Colonic mucosa (tissue), 4 donors: ENCODE measurements around the gene WDR86. TPM values are rescaled to one million over a fixed set of nuclear protein-coding genes. Genes with fewer than 3 reads are reported as not detected.

Experiments used
- DNase-seq: peaks from one replicate; pipeline ENCODE4 v3.0.0-alpha.2; 2020
- H3K27ac ChIP-seq: fragments of 200-600 bp; one replicate; pipeline ENCODE4 v1.8.0; 2021
- H3K27me3 ChIP-seq: fragments of 200-600 bp; one replicate; pipeline ENCODE4 v1.8.0; 2021
- H3K36me3 ChIP-seq: fragments of 200-600 bp; one replicate; pipeline ENCODE4 v1.8.0; 2021
- H3K4me1 ChIP-seq: fragments of 200-600 bp; one replicate; pipeline ENCODE4 v1.8.0; 2021; ENCODE audit warnings: mild to moderate bottlenecking
- H3K4me3 ChIP-seq: fragments of 200-600 bp; one replicate; pipeline ENCODE4 v1.8.0; 2021
- H3K9ac ChIP-seq, 2 donors: one replicate each; pipeline ENCODE4 v1.7.0; 2013; ENCODE audit warnings: control low read depth in 2 of 2, low read depth in 2 of 2, low read length in 2 of 2
- H3K9me3 ChIP-seq: fragments of 200-600 bp; one replicate; pipeline ENCODE4 v1.8.0; 2021
- intact Hi-C: fragments of 100-400 bp; cut with DNase I; formaldehyde crosslinking; loops from one replicate; pipeline ENCODE4 v1.14.1; 2022
- total RNA-seq, 2 donors: library from RNA; stranded (reverse); fragmentation: NEBNext Ultra II Directional in 1 of 2; extraction: Animal tissue kit (Norgen Biotek cat#: 25700) in 1 of 2; gene quantifications; one replicate each; pipeline ENCODE4 v1.2.1, GENCODE V29; 2021
- TF ChIP-seq, protein P1 (sequence below): fragments of 200-600 bp; IDR thresholded peaks from one replicate; pipeline ENCODE4 v1.8.0; 2022; ENCODE audit warnings: antibody characterized with exemption, mild to moderate bottlenecking
- donor health status: healthy.
- donor health status: DM: no; HTN: no; CAD: no.
- donor health status: DM: no; HTN: no; CAD: no.

WDR86 gene
- total RNA-seq, 2 donors from 2014 or later: 1.2 TPM; not detected in 1

DNA sequence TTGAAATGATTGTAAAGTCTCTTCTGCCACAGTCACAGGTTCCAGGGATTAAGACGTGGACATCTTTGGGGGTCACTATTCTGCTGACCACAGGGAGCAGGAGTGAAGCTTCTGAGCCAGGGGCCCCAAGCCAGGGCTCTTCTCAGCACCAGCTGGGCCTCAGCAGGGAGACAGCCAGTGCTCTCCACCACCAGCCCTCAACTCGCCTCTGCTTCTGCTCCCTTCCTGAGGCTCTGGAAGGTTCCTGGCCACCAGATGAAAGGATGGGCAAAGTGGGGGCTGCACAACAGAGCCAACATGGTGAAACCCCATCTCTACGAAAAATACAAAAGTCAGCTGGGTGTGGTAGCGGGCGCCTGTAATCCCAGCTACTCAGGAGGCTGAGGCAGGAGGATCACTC is 41.3 kb upstream of the WDR86 start:
- Histone ChIP-seq H3K27ac (no peak overlapping the region), H3K4me3 (no peak overlapping the region), H3K36me3 (no peaks in the 10 kb centered on the region), H3K9me3 (no peaks in the 10 kb centered on the region), H3K9ac (no peak overlapping the region), H3K4me1 (peaks cover 3% of the 10 kb centered on the region), H3K27me3 (no peaks in the 10 kb centered on the region)
- TF ChIP-seq, protein P1, sequence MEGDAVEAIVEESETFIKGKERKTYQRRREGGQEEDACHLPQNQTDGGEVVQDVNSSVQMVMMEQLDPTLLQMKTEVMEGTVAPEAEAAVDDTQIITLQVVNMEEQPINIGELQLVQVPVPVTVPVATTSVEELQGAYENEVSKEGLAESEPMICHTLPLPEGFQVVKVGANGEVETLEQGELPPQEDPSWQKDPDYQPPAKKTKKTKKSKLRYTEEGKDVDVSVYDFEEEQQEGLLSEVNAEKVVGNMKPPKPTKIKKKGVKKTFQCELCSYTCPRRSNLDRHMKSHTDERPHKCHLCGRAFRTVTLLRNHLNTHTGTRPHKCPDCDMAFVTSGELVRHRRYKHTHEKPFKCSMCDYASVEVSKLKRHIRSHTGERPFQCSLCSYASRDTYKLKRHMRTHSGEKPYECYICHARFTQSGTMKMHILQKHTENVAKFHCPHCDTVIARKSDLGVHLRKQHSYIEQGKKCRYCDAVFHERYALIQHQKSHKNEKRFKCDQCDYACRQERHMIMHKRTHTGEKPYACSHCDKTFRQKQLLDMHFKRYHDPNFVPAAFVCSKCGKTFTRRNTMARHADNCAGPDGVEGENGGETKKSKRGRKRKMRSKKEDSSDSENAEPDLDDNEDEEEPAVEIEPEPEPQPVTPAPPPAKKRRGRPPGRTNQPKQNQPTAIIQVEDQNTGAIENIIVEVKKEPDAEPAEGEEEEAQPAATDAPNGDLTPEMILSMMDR: no peak
- intact Hi-C loops: no loop called here
- DNase-seq: no peak

DNA sequence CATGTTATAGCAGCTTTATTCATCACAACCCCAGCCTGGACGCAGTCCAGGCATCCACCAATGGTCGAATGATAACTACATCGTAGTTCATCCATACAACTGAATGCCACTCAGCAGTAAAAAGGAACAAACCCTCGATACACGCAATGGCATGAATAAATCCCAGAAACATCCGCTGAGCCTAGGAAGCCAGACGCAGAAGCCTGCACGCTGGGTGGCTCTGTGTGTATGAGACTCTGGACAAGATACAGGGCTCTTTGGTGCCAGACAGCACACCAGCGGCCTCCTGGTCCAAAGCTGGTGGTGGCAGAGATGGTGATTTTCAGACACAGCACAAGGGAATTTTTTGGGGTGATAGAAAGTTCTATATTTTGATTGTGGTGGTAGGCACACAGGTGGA is 40.2 kb upstream of the WDR86 start:
- no peak for DNase-seq
- no peak overlapping the region for H3K9ac ChIP-seq
- H3K4me1 ChIP-seq: peaks cover 3% of the 10 kb centered on the region
- H3K27me3 ChIP-seq: no peaks in the 10 kb centered on the region
- intact Hi-C loops: loop anchor here (2.0 to 5.0 kb wide), 2 partner anchors 83 to 138 kb away; no protein-coding TSS in a partner anchor
- H3K4me3 ChIP-seq: no peak overlapping the region
- TF ChIP-seq, protein P1: no peak
- no peaks in the 10 kb centered on the region for H3K9me3 ChIP-seq
- H3K36me3 ChIP-seq: no peaks in the 10 kb centered on the region
- H3K27ac ChIP-seq: no peak overlapping the region

DNA sequence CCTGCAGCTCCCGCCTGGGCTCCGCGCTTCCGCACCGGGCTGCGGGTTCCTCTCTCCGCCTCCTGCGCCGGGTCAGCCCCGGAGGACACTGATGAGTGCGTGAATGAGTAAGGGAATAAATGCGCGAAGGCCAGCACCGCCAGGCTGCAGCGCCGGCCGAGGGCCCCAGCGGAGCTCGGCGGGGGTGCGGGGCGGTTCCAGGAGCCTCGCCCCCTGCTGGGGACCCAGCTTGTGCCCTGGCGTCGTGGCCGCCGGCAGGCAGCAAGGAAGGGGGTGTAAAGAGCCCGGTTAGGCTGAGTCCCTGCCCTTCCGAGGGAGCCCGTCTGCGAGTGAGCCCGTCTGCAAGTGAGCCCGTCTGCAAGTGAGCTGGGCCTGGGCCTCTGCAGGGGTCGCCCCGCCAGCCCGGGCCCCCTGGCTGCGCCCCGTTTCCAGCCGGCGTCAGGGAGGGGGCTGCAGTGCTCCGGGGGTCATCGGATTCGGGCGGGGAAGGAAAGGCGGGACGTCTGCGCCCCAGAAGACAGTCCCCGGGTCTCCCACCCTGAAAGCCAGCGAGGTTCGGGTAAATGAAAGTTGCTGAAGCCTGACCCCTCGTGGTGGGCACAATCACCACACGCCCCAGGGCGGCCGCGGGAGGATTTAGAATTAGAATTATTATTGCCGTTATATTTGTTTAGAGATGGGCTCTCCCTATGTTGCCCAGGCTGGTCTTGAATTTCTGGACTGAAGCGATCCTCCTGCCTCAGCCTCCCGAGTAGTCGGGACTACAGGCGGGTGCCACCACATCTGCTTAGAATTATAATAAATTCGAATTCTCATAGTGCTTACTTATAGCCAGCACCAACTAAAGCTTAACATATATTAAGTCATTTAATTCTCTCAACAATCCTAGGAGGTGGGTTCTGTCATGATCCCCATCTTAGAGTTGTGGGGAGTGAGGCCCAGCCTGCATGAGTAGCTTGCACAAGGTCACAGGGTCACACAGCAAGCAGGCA is 38.7 kb upstream of the WDR86 start:
- Histone ChIP-seq H3K36me3 (no peaks in the 10 kb centered on the region), H3K9me3 (no peaks in the 10 kb centered on the region), H3K4me3 (peak overlapping the region; percentile 46), H3K9ac (peak overlapping the region; percentile 55 to 61), H3K27ac (no peak overlapping the region), H3K27me3 (no peaks in the 10 kb centered on the region), H3K4me1 (peaks cover 3% of the 10 kb centered on the region)
- intact Hi-C loops: loop anchor here (2.0 to 5.0 kb wide), 2 partner anchors 82 to 136 kb away; no protein-coding TSS in a partner anchor
- peak; percentile 72 for DNase-seq
- TF ChIP-seq, protein P1: peak; percentile 69

DNA sequence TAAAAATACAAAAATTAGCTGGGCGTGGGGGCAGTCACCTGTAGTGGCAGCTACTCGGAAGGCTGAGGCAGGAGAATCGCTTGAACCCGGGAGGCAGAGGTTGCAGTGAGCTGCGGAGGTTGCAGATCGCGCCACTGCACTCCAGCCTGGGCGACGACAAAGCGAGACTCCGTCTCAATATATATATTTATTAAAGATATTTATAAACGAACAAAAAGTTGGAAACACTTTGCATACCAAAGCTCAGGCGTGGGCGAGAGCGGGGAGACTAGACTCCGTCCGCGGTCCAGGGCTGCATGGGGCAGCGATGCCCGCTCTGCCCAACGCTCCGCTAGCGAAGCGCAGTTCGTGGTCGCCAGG is 38.0 kb upstream of the WDR86 start:
- TF ChIP-seq, protein P1: no peak
- Histone ChIP-seq H3K27ac (no peak overlapping the region), H3K27me3 (no peaks in the 10 kb centered on the region), H3K4me1 (peaks cover 3% of the 10 kb centered on the region), H3K9me3 (no peaks in the 10 kb centered on the region), H3K36me3 (no peaks in the 10 kb centered on the region), H3K9ac (peak overlapping the region; percentile 55 to 61), H3K4me3 (peak overlapping the region; percentile 46)
- intact Hi-C loops: loop anchor here (2.0 to 5.0 kb wide), 2 partner anchors 81 to 136 kb away; no protein-coding TSS in a partner anchor
- no peak for DNase-seq

DNA sequence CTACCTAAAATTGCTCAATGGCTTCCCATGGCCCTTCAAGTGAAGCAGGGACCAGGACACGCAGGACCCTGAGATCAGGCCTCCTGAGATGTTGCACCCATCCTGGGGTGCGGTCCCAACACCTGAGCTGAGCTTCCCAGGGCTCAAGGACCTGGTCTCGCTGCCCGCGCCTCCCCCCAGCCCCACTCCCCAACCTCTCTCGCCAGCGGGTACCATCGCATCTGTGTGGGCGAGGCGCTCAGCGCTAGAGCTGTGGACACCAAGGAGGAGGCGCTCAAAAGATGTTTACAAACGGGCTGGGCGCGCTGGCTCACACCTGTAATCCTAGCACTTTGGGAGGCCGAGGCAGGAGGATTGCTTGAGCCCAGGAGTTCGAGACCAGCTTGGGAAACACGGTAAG is 37.5 kb upstream of the WDR86 start:
- TF ChIP-seq, protein P1: no peak
- Histone ChIP-seq H3K36me3 (no peaks in the 10 kb centered on the region), H3K9me3 (no peaks in the 10 kb centered on the region), H3K27me3 (no peaks in the 10 kb centered on the region), H3K27ac (no peak overlapping the region), H3K9ac (no peak overlapping the region), H3K4me3 (no peak overlapping the region), H3K4me1 (peaks cover 3% of the 10 kb centered on the region)
- intact Hi-C loops: loop anchor here (5.0 kb wide), 1 partner anchor 135 kb away; no protein-coding TSS in a partner anchor
- DNase-seq: no peak
